GM19193 (cell line): ENCODE measurements around the gene PEX7.

ENCODE experiments used
- POLR2A ChIP-seq: IDR thresholded peaks from 4 replicates; pipeline ENCODE4 v1.6.1; 2011; ENCODE audit not compliant: insufficient read depth, insufficient read length; ENCODE audit errors: extremely low read depth

PEX7 gene

GRCh38 chr6:136920671-136921380 lies 98.4 kb downstream of the PEX7 start:
- TF ChIP-seq POLR2A = no peak

- no peak for TF ChIP-seq POLR2A
These were observed 99.1 kb downstream of the PEX7 start for GRCh38 chr6:136921381-136921935.

- no peak for TF ChIP-seq POLR2A
These were observed 99.7 kb downstream of the PEX7 start, which contains the start of gene SLC35D3 for GRCh38 chr6:136921936-136922684. Gene SLC35D3 (plus strand): TSS chr6:136922301. CDS start chr6:136922429, 128 bp downstream.

GRCh38 chr6:136922685-136923006 lies 100.3 kb downstream of the PEX7 start:
- TF ChIP-seq POLR2A = no peak

- TF ChIP-seq POLR2A = no peak
These were observed 100.9 kb downstream of the PEX7 start for GRCh38 chr6:136923116-136923953.

- no peak for TF ChIP-seq POLR2A
These were observed 101.7 kb downstream of the PEX7 start for GRCh38 chr6:136923954-136924673.

- TF ChIP-seq POLR2A = no peak
These were observed 104.0 kb downstream of the PEX7 start for GRCh38 chr6:136926383-136926782.

- no peak for TF ChIP-seq POLR2A
These were observed 104.9 kb downstream of the PEX7 start for GRCh38 chr6:136927292-136927691.

- no peak for TF ChIP-seq POLR2A
These were observed 108.1 kb downstream of the PEX7 start for GRCh38 chr6:136930528-136930927.

- no peak for TF ChIP-seq POLR2A
These were observed 110.2 kb downstream of the PEX7 start for GRCh38 chr6:136932599-136932998.

- TF ChIP-seq POLR2A = no peak
These were observed 122.7 kb downstream of the PEX7 start for GRCh38 chr6:136945072-136945471.

- no peak for TF ChIP-seq POLR2A
These were observed 123.3 kb downstream of the PEX7 start for GRCh38 chr6:136945711-136946121.

- no peak for TF ChIP-seq POLR2A
These were observed 124.6 kb downstream of the PEX7 start for GRCh38 chr6:136947037-136947436.

GRCh38 chr6:136950436-136951126 lies 128.2 kb downstream of the PEX7 start:
- no peak for TF ChIP-seq POLR2A
